Measurements from ENCODE around the gene MUC20. TPM values are rescaled to one million over a fixed set of nuclear protein-coding genes. Genes with fewer than 3 reads are reported as not detected.

MUC20 gene, protein sequence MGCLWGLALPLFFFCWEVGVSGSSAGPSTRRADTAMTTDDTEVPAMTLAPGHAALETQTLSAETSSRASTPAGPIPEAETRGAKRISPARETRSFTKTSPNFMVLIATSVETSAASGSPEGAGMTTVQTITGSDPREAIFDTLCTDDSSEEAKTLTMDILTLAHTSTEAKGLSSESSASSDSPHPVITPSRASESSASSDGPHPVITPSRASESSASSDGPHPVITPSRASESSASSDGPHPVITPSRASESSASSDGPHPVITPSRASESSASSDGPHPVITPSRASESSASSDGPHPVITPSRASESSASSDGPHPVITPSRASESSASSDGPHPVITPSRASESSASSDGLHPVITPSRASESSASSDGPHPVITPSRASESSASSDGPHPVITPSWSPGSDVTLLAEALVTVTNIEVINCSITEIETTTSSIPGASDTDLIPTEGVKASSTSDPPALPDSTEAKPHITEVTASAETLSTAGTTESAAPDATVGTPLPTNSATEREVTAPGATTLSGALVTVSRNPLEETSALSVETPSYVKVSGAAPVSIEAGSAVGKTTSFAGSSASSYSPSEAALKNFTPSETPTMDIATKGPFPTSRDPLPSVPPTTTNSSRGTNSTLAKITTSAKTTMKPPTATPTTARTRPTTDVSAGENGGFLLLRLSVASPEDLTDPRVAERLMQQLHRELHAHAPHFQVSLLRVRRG
- total RNA-seq, result 0.69 and 3.7 TPM in 2 replicates

DNA sequence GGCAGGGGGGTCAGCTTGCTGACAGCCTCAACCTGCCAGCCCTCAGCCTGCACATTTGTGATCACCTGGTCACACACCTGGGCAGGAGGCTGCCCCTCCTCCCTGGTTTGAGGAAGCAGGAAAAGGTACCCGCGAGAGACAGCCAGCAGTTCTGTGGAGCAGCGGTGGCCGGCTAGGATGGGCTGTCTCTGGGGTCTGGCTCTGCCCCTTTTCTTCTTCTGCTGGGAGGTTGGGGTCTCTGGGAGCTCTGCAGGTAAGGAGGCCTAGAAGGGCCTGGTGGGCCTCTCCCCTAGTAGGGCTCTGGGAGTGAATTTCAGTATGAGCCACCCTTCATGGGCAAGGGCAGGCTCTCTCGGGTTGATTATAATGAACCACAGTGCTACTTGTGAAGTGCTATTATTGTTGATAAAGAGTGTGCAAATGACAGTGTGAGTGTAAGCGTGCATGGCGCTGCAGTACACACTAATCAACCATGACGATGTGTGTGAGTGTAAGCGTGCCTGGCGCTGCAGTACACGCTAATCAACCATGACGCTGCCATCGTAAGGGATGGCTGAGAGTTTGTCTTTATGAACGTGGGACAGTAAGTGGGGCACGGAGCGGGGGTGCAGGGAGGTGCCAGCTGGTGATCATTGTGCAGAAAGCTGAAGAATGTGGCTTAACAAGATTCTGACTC lies at the start of gene MUC20:
Gene MUC20, plus strand, starts transcription at position 148 of the 676 bp plus-strand sequence. Its CDS starts 30 bp downstream, at position 178.

Other genes starting within 250 kb of the MUC20 start
- gene PPP1R2, start 177.7 kb upstream of the MUC20 start, total RNA-seq, result 27.2 and 32.3 TPM in 2 replicates
- 67.7 and 93.3 TPM in 2 replicates for gene APOD, start 137.0 kb upstream of the MUC20 start, total RNA-seq
- not detected in 2 replicates for gene MUC4, start 91.0 kb downstream of the MUC20 start, total RNA-seq
- 6.6 and 8.3 TPM in 2 replicates for gene TNK2, start 187.6 kb downstream of the MUC20 start, total RNA-seq

All from cardiac ventricle fibroblast (primary cell).